Measurements from ENCODE around the gene FUT2.
A peak's percentile ranks its signal among the peaks of the same experiment; 100 is the strongest.

FUT2 gene

GRCh38 chr19:48674216-48674809 is 21.5 kb upstream of the FUT2 start:
- ATAC-seq (ENCODE audit: insufficient read depth, low read depth) (no peak), DNase-seq (no peak)
- peaks cover 10% of the 10 kb centered on the region for H3K4me1 ChIP-seq (ENCODE audit: insufficient read depth, low read length)
- H3K9ac ChIP-seq (ENCODE audit: low read depth, low read length), result no peak overlapping the region; the same call in 1 of the 2 replicates
- H3K9me3 ChIP-seq (ENCODE audit: insufficient read depth, low read length, severe bottlenecking), result no peaks in the 10 kb centered on the region
- no peak overlapping the region for H3K4me3 ChIP-seq (ENCODE audit: low read depth in 1 of 2, low read length in 2 of 2)
- H2AFZ ChIP-seq (ENCODE audit: low read depth, low read length), result no peak overlapping the region
- no peaks in the 10 kb centered on the region for H3K79me2 ChIP-seq (ENCODE audit: insufficient read depth, low read length)
- no peak overlapping the region for H3K4me2 ChIP-seq (ENCODE audit: insufficient read depth, low read length)
- H4K20me1 ChIP-seq (ENCODE audit: insufficient read depth, low read length), result no peaks in the 10 kb centered on the region
- TF ChIP-seq CTCF (IDR thresholded peaks at IDR 0.05; ENCODE audit: borderline replicate concordance, extremely low read depth, low read length, poor library complexity, severe bottlenecking) (no peak), EZH2 (IDR thresholded peaks at IDR 0.05; ENCODE audit: borderline replicate concordance, low read depth, low read length, severe bottlenecking) (no peak)
- no peaks in the 10 kb centered on the region for H3K27me3 ChIP-seq (ENCODE audit: insufficient read depth, low read length, poor library complexity)
- H3K27ac ChIP-seq (ENCODE audit: low read length), result no peak overlapping the region; the same call in 1 of the 2 replicates
- no peaks in the 10 kb centered on the region for H3K36me3 ChIP-seq (ENCODE audit: insufficient read depth, low read length)

GRCh38 chr19:48674921-48675824 is 20.6 kb upstream of the FUT2 start:
- Histone ChIP-seq H3K79me2 (ENCODE audit: insufficient read depth, low read length) (no peaks in the 10 kb centered on the region), H3K9me3 (ENCODE audit: insufficient read depth, low read length, severe bottlenecking) (no peaks in the 10 kb centered on the region), H3K27ac (ENCODE audit: low read length) (peak overlapping the region; percentile 45; the same call in 1 of the 2 replicates), H3K9ac (ENCODE audit: low read depth, low read length) (peak overlapping the region; percentile 42), H4K20me1 (ENCODE audit: insufficient read depth, low read length) (no peaks in the 10 kb centered on the region), H3K36me3 (ENCODE audit: insufficient read depth, low read length) (no peaks in the 10 kb centered on the region), H3K4me1 (ENCODE audit: insufficient read depth, low read length) (peaks cover 10% of the 10 kb centered on the region), H3K4me3 (ENCODE audit: low read depth in 1 of 2, low read length in 2 of 2) (no peak overlapping the region), H2AFZ (ENCODE audit: low read depth, low read length) (peak overlapping the region; percentile 72), H3K4me2 (ENCODE audit: insufficient read depth, low read length) (peak overlapping the region; percentile 27; the same call in 1 of the 2 replicates), H3K27me3 (ENCODE audit: insufficient read depth, low read length, poor library complexity) (no peaks in the 10 kb centered on the region)
- DNase-seq, result peak; percentile 85
- peak; percentile 97 for ATAC-seq (ENCODE audit: insufficient read depth, low read depth)
- TF ChIP-seq EZH2 (IDR thresholded peaks at IDR 0.05; ENCODE audit: borderline replicate concordance, low read depth, low read length, severe bottlenecking) (no peak), CTCF (IDR thresholded peaks at IDR 0.05; ENCODE audit: borderline replicate concordance, extremely low read depth, low read length, poor library complexity, severe bottlenecking) (peak; percentile 91)

- Histone ChIP-seq H3K79me2 (ENCODE audit: insufficient read depth, low read length) (no peaks in the 10 kb centered on the region), H3K4me2 (ENCODE audit: insufficient read depth, low read length) (no peak overlapping the region), H4K20me1 (ENCODE audit: insufficient read depth, low read length) (no peaks in the 10 kb centered on the region; the same call in 1 of the 2 replicates), H3K4me3 (ENCODE audit: low read depth in 1 of 2, low read length in 2 of 2) (no peak overlapping the region), H3K27ac (ENCODE audit: low read length) (no peak overlapping the region), H2AFZ (ENCODE audit: low read depth, low read length) (no peak overlapping the region), H3K36me3 (ENCODE audit: insufficient read depth, low read length) (no peaks in the 10 kb centered on the region), H3K9me3 (ENCODE audit: insufficient read depth, low read length, severe bottlenecking) (no peaks in the 10 kb centered on the region), H3K27me3 (ENCODE audit: insufficient read depth, low read length, poor library complexity) (no peaks in the 10 kb centered on the region), H3K4me1 (ENCODE audit: insufficient read depth, low read length) (peaks cover 10% of the 10 kb centered on the region), H3K9ac (ENCODE audit: low read depth, low read length) (no peak overlapping the region)
- DNase-seq (no peak), ATAC-seq (ENCODE audit: insufficient read depth, low read depth) (no peak)
- TF ChIP-seq EZH2 (IDR thresholded peaks at IDR 0.05; ENCODE audit: borderline replicate concordance, low read depth, low read length, severe bottlenecking), result no peak
- TF ChIP-seq CTCF (IDR thresholded peaks at IDR 0.05; ENCODE audit: borderline replicate concordance, extremely low read depth, low read length, poor library complexity, severe bottlenecking), result no peak
Observed at GRCh38 chr19:48676487-48676886, 19.3 kb upstream of the FUT2 start.
